SK-N-MC (cell line): Measurements from ENCODE around the gene ATOX1.
"Not testable (repeated sequence)": the region's sequence is repeated elsewhere in the genome, so short reads cannot be mapped to it uniquely, and the experiment has no call there.

Experiments
- DNase-seq: peaks from one replicate; pipeline ENCODE4 v3.0.0-alpha.2; 2011; ENCODE audit warnings: low read depth, low spot score
- H3K27ac ChIP-seq: fragments of 200-600 bp; sonication (generic); 2 replicates; pipeline ENCODE4 v1.5.1; 2016; ENCODE audit warnings: mixed run types
- H3K36me3 ChIP-seq: fragments of 200-600 bp; sonication (generic); 2 replicates; pipeline ENCODE4 v1.6.1; 2017; ENCODE audit warnings: antibody characterized with exemption, low read length, mixed read lengths; ENCODE audit not compliant: insufficient read depth
- H3K4me3 ChIP-seq: fragments of 200-600 bp; sonication (generic); 2 replicates; pipeline ENCODE4 v1.5.1; 2016
- H3K9ac ChIP-seq: fragments of 200-600 bp; sonication (generic); 2 replicates; pipeline ENCODE4 v1.8.0; 2017; ENCODE audit warnings: mixed run types, mixed read lengths; ENCODE audit not compliant: insufficient read length
- H3K9me3 ChIP-seq: fragments of 200-600 bp; sonication (generic); 2 replicates; pipeline ENCODE4 v1.6.1; 2017; ENCODE audit warnings: low read depth, mild to moderate bottlenecking, antibody characterized with exemption, low read length, moderate library complexity, mixed read lengths
- EZH2 ChIP-seq: fragments of 200-600 bp; sonication (generic); IDR thresholded peaks from one replicate; pipeline ENCODE4 v1.6.1; 2017; ENCODE audit warnings: antibody characterized with exemption
- FOXP2 ChIP-seq: optimal IDR thresholded peaks from 2 replicates; pipeline ENCODE3; 2011; ENCODE audit warnings: mild to moderate bottlenecking, moderate library complexity; ENCODE audit not compliant: insufficient read depth; ENCODE audit errors: extremely low read length, control extremely low read depth
- POLR2AphosphoS5 ChIP-seq: IDR thresholded peaks from 2 replicates; pipeline ENCODE4 v1.6.1; 2012; ENCODE audit warnings: mild to moderate bottlenecking, low read depth, low read length, borderline replicate concordance

ATOX1 gene

DNA sequence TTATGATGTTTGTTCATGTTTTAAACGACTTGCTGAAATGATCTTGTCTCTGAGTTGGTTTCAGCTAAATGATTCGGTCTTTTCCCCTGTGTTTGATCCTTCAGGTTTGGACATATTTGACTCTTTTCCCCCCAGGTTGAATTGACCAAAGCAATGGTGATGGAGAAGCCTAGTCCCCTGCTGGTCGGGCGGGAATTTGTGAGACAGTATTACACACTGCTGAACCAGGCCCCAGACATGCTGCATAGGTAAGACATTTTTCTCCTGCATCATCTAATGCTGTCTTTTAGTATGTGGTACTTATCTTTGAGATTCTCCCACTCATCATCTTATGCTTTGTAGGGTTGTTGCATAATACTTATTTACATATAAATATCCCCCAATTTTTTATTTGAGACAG lies 28.0 kb upstream of the ATOX1 start:
- Histone ChIP-seq H3K9me3 (no peaks in the 10 kb centered on the region), H3K9ac (no peak overlapping the region), H3K36me3 (peaks cover 63% of the 10 kb centered on the region), H3K27ac (no peak overlapping the region), H3K4me3 (no peak overlapping the region)
- no peak for DNase-seq
- TF ChIP-seq FOXP2, result no peak

DNA sequence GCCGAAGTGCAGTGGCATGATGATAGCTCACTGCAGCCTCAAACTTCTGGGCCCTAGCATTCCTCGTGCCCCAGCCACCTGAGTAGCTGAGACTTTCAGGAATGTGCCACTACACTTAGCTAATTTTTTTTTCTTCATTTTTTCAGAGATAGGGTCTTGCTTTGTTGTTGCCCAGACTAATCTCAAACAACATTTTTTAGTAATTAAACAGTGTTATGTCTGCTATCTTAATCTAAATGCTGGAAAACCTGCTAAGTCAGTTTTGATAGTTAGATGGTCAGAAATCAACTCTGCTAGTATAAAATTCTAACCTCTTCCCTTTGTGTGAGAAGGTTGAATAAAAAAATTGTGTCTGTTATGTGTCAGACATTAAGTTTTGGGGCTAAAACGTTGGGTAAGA lies 25.7 kb upstream of the ATOX1 start:
- no peaks in the 10 kb centered on the region for H3K9me3 ChIP-seq
- H3K4me3 ChIP-seq, result no peak overlapping the region
- no peak for TF ChIP-seq FOXP2
- no peak for TF ChIP-seq POLR2AphosphoS5
- TF ChIP-seq EZH2, result no peak
- H3K9ac ChIP-seq, result no peak overlapping the region
- H3K36me3 ChIP-seq, result peaks cover 53% of the 10 kb centered on the region
- peak overlapping the region; percentile 28; the same call in 1 of the 2 replicates for H3K27ac ChIP-seq
- no peak for DNase-seq

GRCh38 chr5:151783664-151784063 lies 25.2 kb upstream of the ATOX1 start:
- not testable (repeated sequence) for DNase-seq, H3K9me3 ChIP-seq, H3K27ac ChIP-seq, H3K9ac ChIP-seq, H3K4me3 ChIP-seq
- peaks cover 53% of the 10 kb centered on the region for H3K36me3 ChIP-seq

DNA sequence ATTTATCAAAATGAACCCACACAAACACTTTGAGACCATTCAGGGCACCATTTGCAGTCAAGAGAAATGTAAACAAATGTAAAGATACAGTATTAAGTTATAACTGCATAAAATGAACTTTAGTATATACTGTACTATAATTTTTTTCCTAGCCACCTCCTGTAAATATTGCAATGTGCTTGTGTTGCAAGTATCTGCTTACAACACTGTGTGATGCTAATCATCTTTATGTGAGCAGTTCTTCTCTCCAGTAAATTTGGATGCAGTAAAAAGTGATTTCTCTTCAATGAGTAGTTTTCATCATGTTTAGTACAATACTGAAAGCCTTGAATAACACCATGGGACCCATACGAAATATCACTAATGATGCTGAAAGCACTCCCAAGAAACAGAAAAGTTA lies 22.8 kb upstream of the ATOX1 start:
- Histone ChIP-seq H3K4me3 (no peak overlapping the region), H3K36me3 (peaks cover 52% of the 10 kb centered on the region), H3K27ac (no peak overlapping the region), H3K9me3 (no peaks in the 10 kb centered on the region; the same call in 1 of the 2 replicates), H3K9ac (no peak overlapping the region)
- DNase-seq, result no peak
- no peak for TF ChIP-seq POLR2AphosphoS5
- no peak for TF ChIP-seq FOXP2
- no peak for TF ChIP-seq EZH2

DNA sequence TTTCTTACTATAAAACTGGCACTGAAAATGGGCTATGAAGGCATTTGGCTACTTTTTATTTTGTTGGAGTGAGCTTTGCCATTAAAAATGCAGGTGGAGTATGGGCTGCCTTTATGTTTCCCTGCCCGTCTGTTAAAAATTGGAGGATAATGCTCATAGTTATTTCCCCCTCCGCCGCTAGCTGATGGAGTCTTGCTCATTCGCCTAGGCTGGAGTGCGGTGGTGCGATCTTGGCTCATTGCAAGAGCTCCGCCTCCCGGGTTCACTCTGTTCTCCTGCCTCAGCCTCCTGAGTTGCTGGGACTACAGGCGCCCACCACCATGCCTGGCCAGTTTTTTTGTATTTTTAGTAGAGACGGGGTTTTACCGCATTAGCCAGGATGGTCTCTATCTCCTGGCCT lies 21.9 kb upstream of the ATOX1 start:
- H3K9ac ChIP-seq, result no peak overlapping the region
- no peak for TF ChIP-seq EZH2
- TF ChIP-seq FOXP2, result no peak
- H3K27ac ChIP-seq, result no peak overlapping the region
- no peaks in the 10 kb centered on the region; the same call in 1 of the 2 replicates for H3K9me3 ChIP-seq
- no peak for DNase-seq
- H3K4me3 ChIP-seq, result no peak overlapping the region
- peaks cover 55% of the 10 kb centered on the region for H3K36me3 ChIP-seq

GRCh38 chr5:151779531-151780125 lies 21.2 kb upstream of the ATOX1 start:
- peaks cover 57% of the 10 kb centered on the region for H3K36me3 ChIP-seq
- TF ChIP-seq FOXP2 (no peak), POLR2AphosphoS5 (no peak), EZH2 (no peak)
- H3K27ac ChIP-seq, result no peak overlapping the region
- DNase-seq, result no peak
- no peak overlapping the region for H3K4me3 ChIP-seq
- no peaks in the 10 kb centered on the region; the same call in 1 of the 2 replicates for H3K9me3 ChIP-seq
- no peak overlapping the region for H3K9ac ChIP-seq

GRCh38 chr5:151775025-151775606 lies 16.7 kb upstream of the ATOX1 start:
- H3K9me3 ChIP-seq, result no peaks in the 10 kb centered on the region; the same call in 1 of the 2 replicates
- H3K27ac ChIP-seq, result no peak overlapping the region
- H3K36me3 ChIP-seq, result peaks cover 71% of the 10 kb centered on the region
- H3K4me3 ChIP-seq, result peak overlapping the region; percentile 86
- H3K9ac ChIP-seq, result no peak overlapping the region
- no peak for DNase-seq
- no peak for TF ChIP-seq POLR2AphosphoS5
- no peak for TF ChIP-seq EZH2
- no peak for TF ChIP-seq FOXP2

- Histone ChIP-seq H3K36me3 (peaks cover 60% of the 10 kb centered on the region), H3K9ac (peak overlapping the region; percentile 93), H3K27ac (no peak overlapping the region), H3K9me3 (no peaks in the 10 kb centered on the region; the same call in 1 of the 2 replicates), H3K4me3 (peak overlapping the region; percentile 86)
- TF ChIP-seq EZH2 (no peak), FOXP2 (no peak), POLR2AphosphoS5 (no peak)
- DNase-seq, result no peak
Measured at GRCh38 chr5:151773951-151774350, 15.5 kb upstream of the ATOX1 start.

GRCh38 chr5:151772846-151773561 lies 14.6 kb upstream of the ATOX1 start:
- no peak overlapping the region for H3K27ac ChIP-seq
- DNase-seq, result no peak

More at GRCh38 chr5:151772846-151773561, 14.6 kb upstream of the ATOX1 start:
- TF ChIP-seq POLR2AphosphoS5, result no peak
- no peak for TF ChIP-seq FOXP2
- TF ChIP-seq EZH2, result no peak
- H3K9ac ChIP-seq, result peak overlapping the region; percentile 93
- peak overlapping the region; percentile 86 for H3K4me3 ChIP-seq
- H3K36me3 ChIP-seq, result peaks cover 52% of the 10 kb centered on the region
- H3K9me3 ChIP-seq, result no peaks in the 10 kb centered on the region; the same call in 1 of the 2 replicates
